Breast epithelium (tissue), 4 donors: ENCODE data around the gene GPX4. TPM values are rescaled to one million over a fixed set of nuclear protein-coding genes. Genes with fewer than 3 reads are reported as not detected.
A peak's percentile ranks its signal among the peaks of the same experiment; 100 is the strongest.

Source experiments
- DNase-seq, 2 donors: peaks; one replicate each; pipeline ENCODE4 v3.0.0-alpha.2; 2019; ENCODE audit warnings: low spot score in 2 of 2
- H3K27ac ChIP-seq, 2 donors: fragments of 200-600 bp; sonication (generic) in 1 of 2; one replicate each; pipeline ENCODE4 v1.5.1; 2016 to 2019; ENCODE audit warnings: mild to moderate bottlenecking in 1 of 2
- H3K27me3 ChIP-seq, 2 donors: fragments of 200-600 bp; sonication (generic) in 1 of 2; one replicate each; pipeline versions ENCODE4 v1.5.1 to v1.6.0; 2017 to 2019; ENCODE audit warnings: control low read depth in 1 of 2, mild to moderate bottlenecking in 1 of 2
- H3K36me3 ChIP-seq: fragments of 200-600 bp; one replicate; pipeline ENCODE4 v1.5.1; 2019
- H3K4me1 ChIP-seq, 2 donors: fragments of 200-600 bp; sonication (generic); one replicate each; pipeline ENCODE4 v1.5.1; 2016 to 2019; ENCODE audit warnings: control low read depth in 1 of 2
- H3K4me3 ChIP-seq, 3 donors: fragments of 200-600 bp; sonication (generic); 1 replicate in 2 of 3; 2 replicates in 1 of 3; pipeline ENCODE4 v1.5.1; 2016 to 2019; ENCODE audit warnings: mild to moderate bottlenecking in 3 of 3, moderate library complexity in 2 of 3
- H3K9me3 ChIP-seq, 2 donors: fragments of 200-600 bp; sonication (generic) in 1 of 2; one replicate each; pipeline ENCODE4 v1.5.1; 2016 to 2019; ENCODE audit warnings: control low read depth in 1 of 2
- CTCF ChIP-seq, 3 donors: fragments of 450-650 bp; IDR thresholded peaks; one replicate each; pipeline ENCODE4 v1.5.1; 2016 to 2017; ENCODE audit warnings: antibody characterized with exemption in 3 of 3, mild to moderate bottlenecking in 3 of 3, moderate library complexity in 3 of 3
- POLR2A ChIP-seq: fragments of 450-650 bp; IDR thresholded peaks from one replicate; pipeline ENCODE4 v1.6.1; 2016; ENCODE audit warnings: antibody characterized with exemption, mild to moderate bottlenecking, moderate library complexity
- POLR2AphosphoS5 ChIP-seq, 3 donors: sonication (generic); formaldehyde crosslinking; IDR thresholded peaks; one replicate each; pipeline ENCODE4 v1.6.1; 2017; ENCODE audit warnings: antibody characterized with exemption in 3 of 3
- intact Hi-C: fragments of 100-400 bp; cut with DNase I; formaldehyde crosslinking; loops from one replicate; pipeline ENCODE4 v1.15.1; 2023; ENCODE audit warnings: low total_unique reads
- total RNA-seq, 3 donors: library from RNA; depleted of rRNA; stranded (reverse); fragments of >200 nt; gene quantifications; one replicate each; pipeline ENCODE4 v1.1.0, GENCODE V29; 2016

Gene GPX4
- total RNA-seq, 3 donors from 2014 or later, result 357 to 1,796 (median 492) TPM

GRCh38 chr19:1066251-1066747 lies 37.5 kb upstream of the GPX4 start:
- intact Hi-C loops, result no loop called here
- DNase-seq, result no peak
- Histone ChIP-seq H3K9me3 (no peaks in the 10 kb centered on the region), H3K27ac (no peak overlapping the region), H3K36me3 (no peaks in the 10 kb centered on the region), H3K27me3 (peaks cover 10 to 54% of the 10 kb centered on the region in 2 donors), H3K4me3 (peak overlapping the region; percentile 48 to 69 (median 49)), H3K4me1 (peaks cover 9 to 19% of the 10 kb centered on the region in 2 donors)
- TF ChIP-seq POLR2A, result no peak
- no peak for TF ChIP-seq POLR2AphosphoS5 (IDR thresholded peaks at IDR 0.05)
- no peak for TF ChIP-seq CTCF (IDR thresholded peaks at IDR 0.05)

GRCh38 chr19:1066748-1067340 lies 37.0 kb upstream of the GPX4 start, which contains the start of gene ARHGAP45:
Gene ARHGAP45, plus strand, starts transcription at chr19:1067167. Its CDS starts 239 bp downstream, at chr19:1067406.
- Histone ChIP-seq H3K27ac (peak within 1 kb of the TSS; percentile 9 to 18), H3K9me3 (no peaks in the 10 kb centered on the region), H3K4me1 (peaks cover 9 to 19% of the 10 kb centered on the region in 2 donors), H3K4me3 (peak within 1 kb of the TSS; percentile 48 to 69 (median 49)), H3K27me3 (peaks cover 10 to 54% of the 10 kb centered on the region in 2 donors), H3K36me3 (no peaks in the 10 kb centered on the region)
- TF ChIP-seq POLR2AphosphoS5 (IDR thresholded peaks at IDR 0.05), result no peak
- TF ChIP-seq CTCF (IDR thresholded peaks at IDR 0.05), result no peak
- no peak for TF ChIP-seq POLR2A
- intact Hi-C loops, result no loop called here
- DNase-seq, result no peak

GRCh38 chr19:1067341-1067957 lies 36.3 kb upstream of the GPX4 start:
- Histone ChIP-seq H3K9me3 (no peaks in the 10 kb centered on the region), H3K27ac (peak overlapping the region; percentile 9 to 18), H3K4me3 (peak overlapping the region; percentile 48 to 69 (median 49)), H3K27me3 (peaks cover 10 to 54% of the 10 kb centered on the region in 2 donors), H3K4me1 (peaks cover 9 to 19% of the 10 kb centered on the region in 2 donors), H3K36me3 (no peaks in the 10 kb centered on the region)
- TF ChIP-seq CTCF (IDR thresholded peaks at IDR 0.05) (no peak), POLR2AphosphoS5 (IDR thresholded peaks at IDR 0.05) (no peak), POLR2A (no peak)
- intact Hi-C loops, result no loop called here
- DNase-seq, result no peak

GRCh38 chr19:1068009-1069001 lies 35.5 kb upstream of the GPX4 start:
- intact Hi-C loops, result no loop called here
- TF ChIP-seq POLR2A, result no peak
- no peak for TF ChIP-seq POLR2AphosphoS5 (IDR thresholded peaks at IDR 0.05)
- TF ChIP-seq CTCF (IDR thresholded peaks at IDR 0.05), result no peak
- no peaks in the 10 kb centered on the region for H3K36me3 ChIP-seq
- peaks cover 10 to 54% of the 10 kb centered on the region in 2 donors for H3K27me3 ChIP-seq
- no peak for DNase-seq
- no peaks in the 10 kb centered on the region for H3K9me3 ChIP-seq
- H3K4me1 ChIP-seq, result peaks cover 9 to 19% of the 10 kb centered on the region in 2 donors
- H3K4me3 ChIP-seq, result peak overlapping the region; percentile 48 to 69 (median 49)
- H3K27ac ChIP-seq, result peak overlapping the region in 1 of 2 donors; percentile 23
